IMR-90 (cell line): ENCODE data around the gene ACP4. TPM values are rescaled to one million over a fixed set of nuclear protein-coding genes. Genes with fewer than 3 reads are reported as not detected.
"Not testable (repeated sequence)": the region's sequence is repeated elsewhere in the genome, so short reads cannot be mapped to it uniquely, and the experiment has no call there.

Experiments used
- ATAC-seq: fragments of 200-7000 bp; cut with Tn5 transposase; 2 replicates; pipeline ENCODE4 v1.9.1; 2020; ENCODE audit warnings: low read depth, mild to moderate bottlenecking, moderate library complexity
- BruUV-seq: library from RNA; stranded (reverse); fragments of 400-500 nt; replicated peaks from 2 replicates; lab custom pipeline; 2021; lab: Mats Ljungman, UMichigan
- CTCF ChIA-PET: fragments of 300-600 bp; formaldehyde crosslinking; extraction: SDS; loops from one replicate; lab custom pipeline; 2021; ENCODE audit warnings: antibody characterized with exemption; lab: Yijun Ruan, JAX
- POLR2A ChIA-PET: fragments of 300-600 bp; sonication (Branson Sonifier 250); formaldehyde crosslinking; loops from one replicate; lab custom pipeline; 2022; ENCODE audit warnings: antibody characterized with exemption; ENCODE audit not compliant: unreplicated experiment; lab: Charles Lee
- DNase-seq: peaks from one replicate; pipeline ENCODE4 v3.0.0; 2013
- H2AFZ ChIP-seq: replicated peaks from 2 replicates; pipeline ENCODE3; 2013; ENCODE audit warnings: low read length, mild to moderate bottlenecking; ENCODE audit not compliant: poor library complexity
- H2AK5ac ChIP-seq: 2 replicates; pipeline ENCODE4 v1.6.1; 2013; ENCODE audit warnings: low read depth, low read length, inconsistent platforms
- H2AK9ac ChIP-seq: replicated peaks from 2 replicates; pipeline ENCODE3; 2013; ENCODE audit warnings: mild to moderate bottlenecking, low read depth, low read length, moderate library complexity; ENCODE audit not compliant: poor library complexity
- H2BK120ac ChIP-seq: 2 replicates; pipeline ENCODE4 v1.6.1; 2013; ENCODE audit warnings: low read depth, low read length, inconsistent platforms
- H2BK15ac ChIP-seq: 3 replicates; pipeline ENCODE4 v1.6.1; 2013; ENCODE audit warnings: low read depth, low read length, inconsistent platforms
- H2BK20ac ChIP-seq: 2 replicates; pipeline ENCODE4 v1.6.1; 2013; ENCODE audit warnings: low read depth, mild to moderate bottlenecking, inconsistent platforms, low read length, moderate library complexity
- H2BK5ac ChIP-seq: 2 replicates; pipeline ENCODE4 v1.6.1; 2013; ENCODE audit warnings: mild to moderate bottlenecking, low read depth, low read length, inconsistent platforms; ENCODE audit not compliant: poor library complexity, severe bottlenecking
- H3K14ac ChIP-seq: replicated peaks from 2 replicates; pipeline ENCODE4 v1.6.1; 2013; ENCODE audit warnings: low read depth, low read length, inconsistent platforms
- H3K18ac ChIP-seq: 2 replicates; pipeline ENCODE4 v1.6.1; 2013; ENCODE audit warnings: low read depth, low read length, control low read depth
- H3K23ac ChIP-seq: 2 replicates; pipeline ENCODE4 v1.6.1; 2013; ENCODE audit warnings: low read depth, low read length, inconsistent platforms
- H3K27ac ChIP-seq: 2 replicates; pipeline ENCODE4 v1.5.1; 2013; ENCODE audit warnings: mild to moderate bottlenecking, control low read depth, low read length; ENCODE audit not compliant: insufficient read depth
- H3K27me3 ChIP-seq: 2 replicates; pipeline ENCODE4 v1.6.1; 2013; ENCODE audit warnings: low read length; ENCODE audit not compliant: control insufficient read depth, insufficient read depth
- H3K36me3 ChIP-seq: 2 replicates; pipeline ENCODE4 v1.6.1; 2013; ENCODE audit warnings: low read length, mixed read lengths; ENCODE audit not compliant: control insufficient read depth, insufficient read depth
- H3K4ac ChIP-seq: 2 replicates; pipeline ENCODE4 v1.6.1; 2013; ENCODE audit warnings: low read depth, low read length, inconsistent platforms
- H3K4me1 ChIP-seq: 2 replicates; pipeline ENCODE4 v1.6.1; 2013; ENCODE audit warnings: low read length, mixed read lengths; ENCODE audit not compliant: control insufficient read depth, insufficient read depth
- H3K4me2 ChIP-seq: 2 replicates; pipeline ENCODE4 v1.6.1; 2013; ENCODE audit warnings: low read depth, mild to moderate bottlenecking, control low read depth, low read length, moderate library complexity
- H3K4me3 ChIP-seq: 2 replicates; pipeline ENCODE4 v1.5.1; 2013; ENCODE audit warnings: low read depth, mild to moderate bottlenecking, control low read depth, low read length, moderate library complexity; ENCODE audit not compliant: insufficient read depth
- H3K56ac ChIP-seq: 2 replicates; pipeline ENCODE4 v1.6.1; 2013; ENCODE audit warnings: low read length, inconsistent platforms; ENCODE audit not compliant: insufficient read depth; ENCODE audit errors: extremely low read depth
- H3K79me1 ChIP-seq, 2 experiments: 2 replicates each; pipeline ENCODE4 v1.6.1; 2013; ENCODE audit warnings: low read length in 2 of 2, inconsistent platforms in 1 of 2, low read depth in 1 of 2
- H3K9ac ChIP-seq: 2 replicates; pipeline ENCODE4 v1.6.1; 2013; ENCODE audit warnings: low read depth, low read length, control low read depth
- H3K9me1 ChIP-seq: 2 replicates; pipeline ENCODE4 v1.6.1; 2013; ENCODE audit warnings: low read length, inconsistent platforms; ENCODE audit not compliant: insufficient read depth
- H3K9me3 ChIP-seq: 2 replicates; pipeline ENCODE4 v1.6.1; 2013; ENCODE audit warnings: low read length; ENCODE audit not compliant: control insufficient read depth, insufficient read depth
- H4K20me1 ChIP-seq: 2 replicates; pipeline ENCODE4 v1.6.1; 2013; ENCODE audit warnings: low read length, inconsistent platforms; ENCODE audit not compliant: insufficient read depth
- H4K5ac ChIP-seq: 2 replicates; pipeline ENCODE4 v1.6.1; 2013; ENCODE audit warnings: mild to moderate bottlenecking, low read depth, low read length, control low read depth
- H4K8ac ChIP-seq, 2 experiments: 2 replicates each; pipeline ENCODE4 v1.6.1; 2013; ENCODE audit warnings: low read depth in 2 of 2, low read length in 2 of 2, control low read depth in 1 of 2, inconsistent platforms in 1 of 2
- H4K91ac ChIP-seq: 2 replicates; pipeline ENCODE4 v1.6.1; 2013; ENCODE audit warnings: low read depth, low read length, inconsistent platforms; ENCODE audit not compliant: insufficient read depth
- WGBS, 2 experiments: methylation state at CpG; one replicate each; pipeline versions ENCODE4 v1.1.5 to v1.1.7; 2013; ENCODE audit warnings: missing lambda C conversion rate in 2 of 2; ENCODE audit not compliant: insufficient read length in 1 of 2; ENCODE audit errors: extremely low coverage in 2 of 2; 5-methylcytosine and 5-hydroxymethylcytosine counted together
- dilution Hi-C: fragments of 300-500 bp; cut with HindIII; formaldehyde crosslinking; loops from one replicate; pipeline ENCODE4 v1.14.3; 2018; ENCODE audit warnings: low sequenced_read_pairs; ENCODE audit not compliant: unreplicated experiment
- in situ Hi-C: fragments of 300-500 bp; cut with MboI; formaldehyde crosslinking; loops from 3 replicates; pipeline ENCODE4 v1.14.3; 2019; ENCODE audit warnings: low sequenced_read_pairs, inconsistent platforms, mixed read lengths
- intact Hi-C: fragments of 100-400 bp; cut with micrococcal nuclease; formaldehyde crosslinking; loops from 2 replicates; pipeline ENCODE4 v1.10.0; 2022
- polyA plus RNA-seq, 3 experiments: library from polyadenylated mRNA; depleted of rRNA; stranded (reverse); fragments of >200 nt; gene quantifications; 2 replicates each; pipeline ENCODE4 v1.2.3, GENCODE V29; 2012; ENCODE audit warnings: low replicate concordance in 1 of 3
- total RNA-seq: library from RNA; depleted of rRNA; stranded (reverse); fragments of >200 nt; gene quantifications from 2 replicates; pipeline ENCODE4 v1.2.3, GENCODE V29; 2012

The ACP4 gene
- total and polyA plus RNA-seq, 2 of the 4 experiments (the other 2 are of a cell fraction), result not detected

DNA sequence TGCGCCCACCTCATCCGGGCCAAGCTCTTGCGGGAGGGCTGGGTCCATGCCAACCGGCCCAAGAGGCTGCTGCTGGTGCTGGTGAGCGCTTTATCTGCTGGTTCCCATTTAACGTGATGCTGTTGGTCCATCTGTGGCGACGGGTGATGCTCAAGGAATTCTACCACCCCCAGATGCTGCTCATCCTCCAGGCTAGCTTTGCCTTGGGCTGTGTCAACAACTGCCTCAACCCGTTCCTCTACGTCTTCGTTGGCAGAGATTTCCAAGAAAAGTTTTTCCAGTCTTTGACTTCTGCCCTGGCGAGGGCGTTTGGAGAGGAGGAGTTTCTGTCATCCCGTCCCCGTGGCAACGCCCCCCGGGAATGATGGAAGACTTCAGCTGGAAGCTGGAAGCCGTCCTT is 31.1 kb upstream of the ACP4 start:
- CTCF ChIA-PET, H3K4me3 ChIP-seq, H3K56ac ChIP-seq, BruUV-seq, H2BK120ac ChIP-seq, H3K9me1 ChIP-seq, H3K9me3 ChIP-seq, H3K4me2 ChIP-seq, H3K79me1 ChIP-seq, H3K9ac ChIP-seq, H4K8ac ChIP-seq, H3K36me3 ChIP-seq, H4K20me1 ChIP-seq, DNase-seq, H3K14ac ChIP-seq, H2BK20ac ChIP-seq, ATAC-seq, H3K27ac ChIP-seq, H4K91ac ChIP-seq, intact Hi-C loops, H3K23ac ChIP-seq, H3K18ac ChIP-seq, H4K5ac ChIP-seq, dilution Hi-C loops, H2AFZ ChIP-seq, POLR2A ChIA-PET, H2BK5ac ChIP-seq, H3K4me1 ChIP-seq, H2AK5ac ChIP-seq, H2BK15ac ChIP-seq, H2AK9ac ChIP-seq, in situ Hi-C loops, H3K4ac ChIP-seq, H3K27me3 ChIP-seq: not testable (repeated sequence)
- 70% methylated on average over 4 of the region's 18 CpGs; no CpG with 5 or more reads in 1 of the 2 experiments for WGBS, 2 experiments
